Measurements from ENCODE around the gene SLC37A3. TPM values are rescaled to one million over a fixed set of nuclear protein-coding genes. Genes with fewer than 3 reads are reported as not detected.

SLC37A3 gene
- total RNA-seq, 1 experiment from 2014 or later = 25.5 TPM

GRCh38 chr7:140358024-140358411 lies 40.3 kb downstream of the SLC37A3 start:
- peak overlapping the region; percentile 79 for H3K27ac Mint-ChIP-seq (ENCODE audit: low read depth, unreplicated experiment)

GRCh38 chr7:140350056-140350455 lies 48.3 kb downstream of the SLC37A3 start:
- intact Hi-C loops (cut with micrococcal nuclease) = no loop called here
- no peak overlapping the region for H3K4me3 Mint-ChIP-seq (ENCODE audit: unreplicated experiment)
- BruUV-seq (replicated peaks) = no TSS peak

More at GRCh38 chr7:140358024-140358411, 40.3 kb downstream of the SLC37A3 start:
- H3K4me1 Mint-ChIP-seq (ENCODE audit: insufficient read depth, unreplicated experiment) = no peaks in the 10 kb centered on the region
- POLR2A ChIA-PET = no interaction called here
- no peaks in the 10 kb centered on the region for H3K9me3 Mint-ChIP-seq (ENCODE audit: unreplicated experiment)
- TF ChIP-seq CTCF (IDR thresholded peaks at IDR 0.05; ENCODE audit: unreplicated experiment) = no peak
- no peaks in the 10 kb centered on the region for H3K27me3 Mint-ChIP-seq (ENCODE audit: insufficient read depth, unreplicated experiment)
- peaks cover 55% of the 10 kb centered on the region for H3K36me3 Mint-ChIP-seq (ENCODE audit: insufficient read depth, unreplicated experiment)
- no peak overlapping the region for H3K4me3 Mint-ChIP-seq (ENCODE audit: unreplicated experiment)
- no peak for DNase-seq (ENCODE audit: unreplicated experiment)
- intact Hi-C loops (cut with micrococcal nuclease) = no loop called here
- BruUV-seq (replicated peaks) = no TSS peak
- CTCF ChIA-PET = no interaction called here

GRCh38 chr7:140349144-140349771 lies 49.1 kb downstream of the SLC37A3 start:
- POLR2A ChIA-PET = interaction anchor here (0.6 kb wide), 1 partner anchor 33 kb away, joined by 3 read pairs; no protein-coding TSS in a partner anchor

More at GRCh38 chr7:140350056-140350455, 48.3 kb downstream of the SLC37A3 start:
- H3K27ac Mint-ChIP-seq (ENCODE audit: low read depth, unreplicated experiment) = no peak overlapping the region
- H3K36me3 Mint-ChIP-seq (ENCODE audit: insufficient read depth, unreplicated experiment) = peaks cover 47% of the 10 kb centered on the region
- no peaks in the 10 kb centered on the region for H3K9me3 Mint-ChIP-seq (ENCODE audit: unreplicated experiment)
- POLR2A ChIA-PET = interaction anchor here (0.6 kb wide), 1 partner anchor 34 kb away, joined by 3 read pairs; no protein-coding TSS in a partner anchor
- TF ChIP-seq CTCF (IDR thresholded peaks at IDR 0.05; ENCODE audit: unreplicated experiment) = no peak
- DNase-seq (ENCODE audit: unreplicated experiment) = no peak
- no peaks in the 10 kb centered on the region for H3K4me1 Mint-ChIP-seq (ENCODE audit: insufficient read depth, unreplicated experiment)
- no peaks in the 10 kb centered on the region for H3K27me3 Mint-ChIP-seq (ENCODE audit: insufficient read depth, unreplicated experiment)
- CTCF ChIA-PET = interaction anchor here (0.5 kb wide), 1 partner anchor 13 kb away, joined by 3 read pairs; no protein-coding TSS in a partner anchor

More at GRCh38 chr7:140349144-140349771, 49.1 kb downstream of the SLC37A3 start:
- DNase-seq (ENCODE audit: unreplicated experiment) = no peak
- intact Hi-C loops (cut with micrococcal nuclease) = no loop called here
- H3K36me3 Mint-ChIP-seq (ENCODE audit: insufficient read depth, unreplicated experiment) = peaks cover 42% of the 10 kb centered on the region
- H3K27me3 Mint-ChIP-seq (ENCODE audit: insufficient read depth, unreplicated experiment) = no peaks in the 10 kb centered on the region
- BruUV-seq (replicated peaks) = no TSS peak
- TF ChIP-seq CTCF (IDR thresholded peaks at IDR 0.05; ENCODE audit: unreplicated experiment) = no peak
- CTCF ChIA-PET = interaction anchor here (0.5 to 0.6 kb wide), 2 partner anchors 12 to 941 kb away, joined by 3 to 5 read pairs; no protein-coding TSS in a partner anchor
- H3K27ac Mint-ChIP-seq (ENCODE audit: low read depth, unreplicated experiment) = no peak overlapping the region
- H3K4me3 Mint-ChIP-seq (ENCODE audit: unreplicated experiment) = no peak overlapping the region
- H3K9me3 Mint-ChIP-seq (ENCODE audit: unreplicated experiment) = no peaks in the 10 kb centered on the region
- no peaks in the 10 kb centered on the region for H3K4me1 Mint-ChIP-seq (ENCODE audit: insufficient read depth, unreplicated experiment)
